GM19025 (cell line): ENCODE results near the gene JUND.

Experiments used
- ATAC-seq: cut with Tn5 transposase; IDR thresholded peaks from one replicate; pipeline ENCODE4 v1.9.1; 2021; ENCODE audit warnings: mild to moderate bottlenecking, low read depth, moderate library complexity; ENCODE audit not compliant: unreplicated experiment

The JUND gene

DNA sequence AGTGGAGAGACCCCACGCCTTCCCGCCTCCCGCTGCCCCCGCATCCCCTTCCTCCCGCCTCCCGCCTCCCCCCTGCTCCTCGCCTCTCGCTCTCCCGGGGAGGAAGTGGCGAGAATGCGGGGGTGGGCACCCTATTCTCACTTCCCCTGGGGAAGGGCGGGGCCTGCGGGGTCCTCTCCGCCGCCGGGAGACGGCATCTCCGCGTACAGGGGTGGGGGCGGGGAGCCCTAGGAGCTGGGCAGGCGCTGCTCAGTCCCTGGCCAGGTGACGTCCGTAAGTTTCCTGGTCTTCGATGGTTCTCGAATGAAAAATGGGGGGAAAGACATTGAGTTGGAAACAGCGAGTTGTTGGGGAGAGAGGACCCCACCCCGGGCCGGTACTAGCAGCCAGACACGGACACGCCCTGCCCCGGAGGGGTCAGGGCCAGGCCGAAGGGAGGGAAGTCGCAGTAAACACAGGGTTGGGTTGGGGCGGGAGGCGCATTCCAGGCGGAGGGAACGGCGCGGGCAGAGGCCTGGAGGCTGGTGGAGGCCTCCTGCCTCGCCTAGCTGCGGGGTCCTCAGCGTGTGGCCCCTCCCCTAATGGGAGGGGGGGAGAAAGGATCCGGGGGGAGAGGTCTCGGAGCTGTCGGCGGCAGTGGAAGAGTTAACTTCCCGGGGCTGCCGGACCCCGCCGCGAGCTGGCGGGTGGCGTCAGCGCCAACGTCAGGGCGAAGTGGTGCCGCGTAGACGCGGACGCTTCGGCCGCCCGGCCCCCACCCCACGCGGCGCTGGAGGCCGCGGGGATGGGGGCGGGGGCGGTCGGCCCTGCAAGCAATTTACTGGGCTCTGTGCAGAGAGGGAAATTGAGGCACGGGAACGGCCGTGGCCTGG is 10.4 kb upstream of the JUND start:
- peak; percentile 35 for ATAC-seq

DNA sequence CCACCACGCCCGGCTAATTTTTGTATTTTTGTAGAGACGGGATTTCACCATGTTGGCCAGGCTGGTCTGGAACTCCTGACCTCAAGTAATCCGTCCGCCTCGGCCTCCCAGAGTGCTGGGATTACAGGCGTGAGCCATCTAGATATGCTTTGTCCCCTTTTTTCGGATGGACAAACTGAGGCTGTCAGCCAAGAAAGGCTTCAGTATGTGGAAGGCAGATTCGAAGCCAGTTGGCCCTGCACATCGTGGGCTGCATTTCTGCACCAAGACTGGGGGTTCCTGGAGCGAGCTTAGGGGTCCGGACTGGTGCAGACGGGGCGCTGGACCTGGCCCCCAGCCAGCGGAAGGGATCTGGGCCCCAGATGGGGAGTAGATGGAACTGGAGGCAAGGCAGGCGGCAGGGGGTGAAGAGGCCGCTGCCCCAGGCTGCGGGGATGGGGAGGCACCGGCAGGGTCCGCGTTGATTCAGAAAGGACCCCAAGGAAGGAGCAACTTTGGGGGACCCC is 9.7 kb upstream of the JUND start:
- ATAC-seq: no peak

- ATAC-seq: no peak
Observed at GRCh38 chr19:18290302-18291018, 9.0 kb upstream of the JUND start.

- ATAC-seq: no peak
Observed at GRCh38 chr19:18289471-18290301, 8.3 kb upstream of the JUND start.

DNA sequence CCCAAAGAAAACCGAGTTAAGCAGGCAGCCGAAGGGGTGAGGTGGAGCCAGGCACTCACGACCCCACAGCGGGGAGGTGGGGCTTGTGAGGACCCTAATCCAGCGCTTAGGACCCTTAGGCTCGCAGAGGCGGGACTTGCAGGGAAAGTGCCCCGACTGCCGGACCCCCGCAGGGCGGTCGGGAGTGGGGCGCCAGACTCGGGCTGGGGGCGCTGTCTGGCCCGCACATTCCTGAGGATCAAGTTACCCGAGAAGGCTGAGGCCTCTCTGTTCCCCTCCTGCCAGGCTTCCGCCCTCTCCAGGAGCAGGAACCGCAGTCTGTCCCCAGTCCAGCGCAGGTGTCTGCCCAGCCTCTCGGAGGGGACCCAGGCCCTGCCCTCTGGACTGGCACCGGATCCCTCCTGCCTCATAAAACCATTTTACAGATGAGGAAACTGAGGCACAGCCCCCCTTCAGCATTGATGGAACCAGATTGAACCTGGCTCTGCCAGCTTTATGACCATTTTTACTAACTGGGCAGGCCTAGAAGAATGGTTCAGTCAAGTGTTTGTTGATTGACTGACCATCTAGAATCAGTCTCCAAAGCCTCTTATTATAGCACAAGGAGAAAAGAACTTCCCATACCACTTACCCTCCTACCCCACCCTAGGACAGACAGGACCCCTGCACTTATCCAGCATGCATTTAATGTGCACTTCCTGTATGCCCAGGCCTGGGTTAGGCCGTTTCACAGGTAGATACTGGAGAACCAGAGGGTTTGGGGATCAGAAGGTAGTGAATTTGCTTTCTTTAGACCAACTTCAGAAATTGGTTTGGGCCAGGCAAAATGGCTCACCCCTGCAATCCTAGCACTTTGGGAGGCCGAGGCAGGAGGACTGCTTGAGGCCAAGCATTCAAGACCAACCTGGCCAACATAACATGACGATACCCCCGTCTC is 6.7 kb upstream of the JUND start:
- no peak for ATAC-seq

DNA sequence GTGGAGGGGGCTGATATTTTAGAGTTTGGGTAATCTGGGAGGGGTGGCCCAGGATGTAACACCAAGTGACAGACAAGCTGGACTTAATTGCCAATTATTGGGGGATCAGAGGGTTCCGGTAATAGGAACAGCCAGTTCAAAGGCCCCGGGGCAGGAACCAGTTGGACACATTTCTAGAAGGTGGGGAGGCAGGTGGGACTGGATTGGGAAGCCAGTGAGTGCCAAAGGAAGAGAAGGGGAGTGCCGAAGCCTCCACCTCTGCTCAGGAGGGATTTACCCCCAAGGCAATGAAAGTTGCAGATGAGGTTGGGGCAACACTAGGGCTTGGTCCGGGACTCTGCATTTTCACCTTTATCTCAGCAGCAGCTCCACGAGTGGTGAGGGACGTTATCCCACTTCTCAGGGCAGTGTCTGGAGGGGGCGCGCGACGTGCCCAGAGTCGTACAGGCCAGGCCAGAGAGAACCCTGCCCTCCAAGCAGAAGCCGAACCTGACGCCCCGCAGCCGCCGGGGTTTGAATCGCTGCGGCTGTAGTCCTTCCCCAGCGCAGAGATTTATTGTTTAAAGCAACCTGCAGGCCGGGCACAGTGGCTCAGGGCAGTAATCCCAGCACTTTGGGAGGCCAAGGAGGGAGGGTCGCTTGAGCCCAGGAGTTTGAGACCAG is 5.7 kb upstream of the JUND start:
- ATAC-seq: no peak

GRCh38 chr19:18284712-18285360 is 3.4 kb upstream of the JUND start:
- ATAC-seq: no peak

DNA sequence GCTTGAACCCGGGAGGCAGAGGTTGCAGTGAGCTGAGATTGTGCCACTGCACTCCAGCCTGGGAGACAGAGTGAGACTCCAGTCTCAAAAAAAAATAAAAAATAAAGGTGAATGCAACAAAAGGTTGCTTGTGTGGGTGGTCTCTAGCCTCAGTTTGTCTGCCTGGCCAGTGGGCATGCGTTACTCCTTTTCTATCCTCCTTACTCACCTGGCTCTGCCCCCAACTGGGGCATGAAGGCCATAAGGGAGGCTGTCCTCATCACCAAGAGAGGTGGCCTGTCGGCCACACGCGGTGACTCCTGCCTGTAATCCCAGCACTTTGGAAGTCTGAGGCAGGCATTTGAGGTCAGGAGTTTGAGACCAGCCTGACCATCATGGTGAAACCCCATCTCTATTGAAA is 1.9 kb upstream of the JUND start:
- no peak for ATAC-seq

- no peak for ATAC-seq
Observed at GRCh38 chr19:18282788-18283141, 1.3 kb upstream of the JUND start.

DNA sequence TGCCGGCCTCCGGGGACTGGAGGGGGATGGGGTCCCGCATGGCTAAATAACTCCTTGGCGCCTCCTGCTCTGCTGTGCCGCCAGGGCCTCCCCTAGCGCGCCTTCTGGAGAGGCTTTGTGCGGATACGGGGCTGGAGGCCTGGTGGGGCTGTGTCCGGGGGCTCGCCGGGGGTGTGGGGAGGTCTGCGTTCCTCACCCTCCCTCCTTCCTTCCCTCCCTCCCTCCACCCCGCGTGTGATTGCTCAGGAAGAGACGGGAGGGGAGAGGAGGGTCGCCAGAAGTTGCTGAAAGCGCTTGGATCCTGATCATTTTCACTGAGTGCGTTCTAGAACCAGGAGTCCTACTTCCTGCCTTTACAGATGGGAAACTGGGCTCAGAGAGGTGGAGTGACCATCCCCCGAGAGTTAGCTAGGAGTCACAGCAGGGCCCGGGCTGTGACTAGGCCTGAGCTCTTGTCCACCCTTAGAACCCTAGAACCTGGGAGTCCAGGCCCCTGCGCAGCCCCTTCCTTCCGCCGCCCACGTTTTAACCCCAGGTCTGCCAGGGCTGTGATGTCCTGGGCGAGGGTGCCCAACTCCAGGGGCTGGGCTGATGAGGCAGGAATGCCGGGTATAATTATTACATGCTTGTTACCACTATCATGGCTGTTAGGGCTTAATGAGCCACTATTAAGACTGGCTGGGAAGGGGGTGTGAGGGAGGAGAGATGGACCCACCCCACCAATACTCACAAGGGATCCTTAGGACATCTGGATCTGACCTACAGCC is 782 bp upstream of the JUND start:
- ATAC-seq: no peak

DNA sequence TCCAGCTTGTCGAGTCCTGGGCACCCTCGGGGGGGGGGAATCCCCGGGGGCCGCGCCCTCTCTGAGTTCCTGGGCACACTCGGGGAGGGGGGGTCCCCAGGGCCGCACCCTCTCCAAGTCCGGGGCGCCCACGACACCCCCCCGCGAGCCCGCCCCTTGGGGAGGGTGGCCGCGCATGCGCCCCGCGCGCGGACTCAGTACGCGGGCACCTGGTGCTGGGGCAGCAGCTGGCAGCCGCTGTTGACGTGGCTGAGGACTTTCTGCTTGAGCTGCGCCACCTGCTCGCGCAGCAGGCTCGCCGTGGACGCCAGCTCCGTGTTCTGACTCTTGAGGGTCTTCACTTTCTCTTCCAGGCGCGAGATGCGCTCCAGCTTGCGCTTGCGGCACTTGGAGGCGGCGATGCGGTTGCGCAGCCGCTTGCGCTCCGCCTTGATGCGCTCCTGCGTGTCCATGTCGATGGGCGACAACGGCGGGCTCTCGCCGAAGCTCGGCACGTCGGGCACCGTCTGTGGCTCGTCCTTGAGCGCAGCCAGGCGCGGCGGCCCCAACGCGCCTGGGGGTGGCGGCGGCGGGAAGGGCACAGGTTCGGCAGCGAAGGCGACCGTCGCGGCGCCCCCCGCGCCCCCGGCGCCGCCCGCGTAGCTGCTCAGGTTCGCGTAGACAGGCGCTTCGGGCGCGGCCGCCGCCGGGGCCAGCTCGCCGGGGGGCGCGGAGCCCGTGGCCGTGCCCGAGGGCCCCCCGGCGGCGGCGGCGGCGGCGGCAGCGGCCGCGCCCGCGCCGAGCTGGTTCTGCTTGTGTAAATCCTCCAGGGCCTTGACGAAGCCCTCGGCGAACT is 958 bp downstream of the JUND start:
- peak; percentile 11 for ATAC-seq

GRCh38 chr19:18279516-18280246 is 1.7 kb downstream of the JUND start:
- ATAC-seq: no peak

DNA sequence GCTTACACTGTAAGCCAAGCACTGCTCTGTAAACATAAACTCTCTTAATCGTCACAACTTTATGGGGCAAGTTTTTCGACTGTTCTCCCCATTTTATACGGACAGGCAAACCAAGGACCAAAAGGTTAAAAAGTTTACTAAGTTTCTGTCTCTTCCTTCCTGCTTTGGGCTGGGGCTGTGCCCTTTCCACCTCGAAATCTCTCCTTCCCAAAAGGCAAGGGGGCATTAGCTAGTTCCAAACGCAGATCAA is 2.2 kb downstream of the JUND start:
- ATAC-seq: no peak

- no peak for ATAC-seq
Observed at GRCh38 chr19:18278521-18279265, 2.7 kb downstream of the JUND start.

GRCh38 chr19:18274781-18275356 is 6.6 kb downstream of the JUND start:
- ATAC-seq: no peak
